Activated CD8-positive, alpha-beta T cell treated with anti-CD3 and anti-CD28 coated beads for 36 hours (primary cell): ENCODE data around the gene GPATCH4. TPM values are rescaled to one million over a fixed set of nuclear protein-coding genes. Genes with fewer than 3 reads are reported as not detected.
"Not testable (repeated sequence)": the region's sequence is repeated elsewhere in the genome, so short reads cannot be mapped to it uniquely, and the experiment has no call there.

Experiments used
- ATAC-seq: fragments of 200-7000 bp; cut with Tn5 transposase; one replicate; pipeline ENCODE4 v1.10.0; 2021; ENCODE audit warnings: mild to moderate bottlenecking, moderate library complexity
- CTCF ChIA-PET: fragments of 350-600 bp; sonication (Branson Sonifier 250); formaldehyde crosslinking; loops from one replicate; lab custom pipeline; 2021; ENCODE audit warnings: antibody characterized with exemption; lab: Charles Lee
- POLR2A ChIA-PET: fragments of 350-600 bp; sonication (Branson Sonifier 250); formaldehyde crosslinking; loops from one replicate; lab custom pipeline; 2021; ENCODE audit warnings: antibody characterized with exemption; lab: Charles Lee
- DNase-seq: peaks from one replicate; pipeline ENCODE4 v3.0.0-alpha.2; 2020
- H3K27ac Mint-ChIP-seq: one replicate; pipeline ENCODE4 v1.8.0; 2021; ENCODE audit warnings: mild to moderate bottlenecking, mixed read lengths
- H3K27me3 Mint-ChIP-seq: one replicate; pipeline ENCODE4 v1.8.0; 2021; ENCODE audit warnings: mixed read lengths
- H3K36me3 Mint-ChIP-seq: one replicate; pipeline ENCODE4 v1.8.0; 2021; ENCODE audit warnings: low read depth, mixed read lengths
- H3K4me1 Mint-ChIP-seq: one replicate; pipeline ENCODE4 v1.8.0; 2021; ENCODE audit warnings: low read depth, mixed read lengths
- H3K4me3 Mint-ChIP-seq: one replicate; pipeline ENCODE4 v1.8.0; 2021; ENCODE audit warnings: mild to moderate bottlenecking, moderate library complexity, mixed read lengths
- H3K9me3 Mint-ChIP-seq: one replicate; pipeline ENCODE4 v1.8.0; 2021; ENCODE audit warnings: mixed read lengths
- intact Hi-C: fragments of 100-400 bp; cut with micrococcal nuclease; formaldehyde crosslinking; loops from one replicate; pipeline ENCODE4 v1.10.0; 2022
- total RNA-seq, 2 experiments: library from RNA; stranded (reverse); gene quantifications; one replicate each; pipeline ENCODE4 v1.2.3, GENCODE V29; 2021
- TF ChIP-seq, protein P1 (sequence below): fragments of 200-600 bp; IDR thresholded peaks from one replicate; pipeline ENCODE4 v1.8.0; 2022; ENCODE audit warnings: antibody characterized with exemption, mild to moderate bottlenecking

Gene GPATCH4
- total RNA-seq, 2 experiments from 2014 or later, result 50.7 to 51.0 TPM

DNA sequence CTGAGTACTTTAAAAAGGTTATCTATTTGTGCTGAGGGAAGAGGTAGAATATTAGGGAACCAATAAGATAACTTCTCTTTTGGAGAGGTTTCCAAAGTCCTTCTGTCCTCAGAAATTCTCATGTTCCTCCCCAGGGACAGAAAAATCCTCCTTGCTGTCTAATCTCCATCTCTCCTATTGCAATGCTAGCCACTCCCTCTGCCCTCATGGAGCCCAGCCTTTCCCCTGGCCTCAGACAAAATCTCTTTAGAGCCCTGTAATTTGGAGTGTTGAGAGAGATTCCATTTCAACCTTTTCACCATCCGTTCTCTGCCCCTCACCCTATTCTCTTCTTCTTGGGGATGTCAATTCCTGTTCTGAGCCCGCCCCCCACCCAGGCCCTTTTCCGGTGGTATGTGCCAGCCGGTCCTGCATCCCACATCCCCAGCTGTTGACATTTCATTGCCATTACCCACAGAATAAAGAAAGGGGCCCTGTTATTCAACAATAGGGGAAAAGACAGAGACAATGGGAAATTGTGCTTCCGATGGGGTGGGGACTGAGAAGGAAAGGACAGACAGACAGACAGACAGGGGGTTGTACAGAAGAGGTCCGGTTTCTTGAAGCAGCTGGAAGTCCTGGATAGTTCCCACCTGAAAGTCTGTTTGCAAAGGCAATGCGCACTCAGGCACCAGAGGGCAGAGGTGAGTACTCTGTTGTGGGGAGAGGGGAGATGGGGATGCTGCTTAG lies 17.7 kb upstream of the GPATCH4 start, which contains the start of gene HAPLN2:
Gene HAPLN2 (plus strand): TSS at position 563 of the 729 bp plus-strand sequence. CDS start 4,076 bp downstream, outside the sequence.
- peak; percentile 37 for DNase-seq
- POLR2A ChIA-PET, result no interaction called here
- H3K36me3 Mint-ChIP-seq, result no peaks in the 10 kb centered on the region
- H3K27ac Mint-ChIP-seq, result no peak within 1 kb of the TSS
- intact Hi-C loops, result no loop called here
- TF ChIP-seq, protein P1, sequence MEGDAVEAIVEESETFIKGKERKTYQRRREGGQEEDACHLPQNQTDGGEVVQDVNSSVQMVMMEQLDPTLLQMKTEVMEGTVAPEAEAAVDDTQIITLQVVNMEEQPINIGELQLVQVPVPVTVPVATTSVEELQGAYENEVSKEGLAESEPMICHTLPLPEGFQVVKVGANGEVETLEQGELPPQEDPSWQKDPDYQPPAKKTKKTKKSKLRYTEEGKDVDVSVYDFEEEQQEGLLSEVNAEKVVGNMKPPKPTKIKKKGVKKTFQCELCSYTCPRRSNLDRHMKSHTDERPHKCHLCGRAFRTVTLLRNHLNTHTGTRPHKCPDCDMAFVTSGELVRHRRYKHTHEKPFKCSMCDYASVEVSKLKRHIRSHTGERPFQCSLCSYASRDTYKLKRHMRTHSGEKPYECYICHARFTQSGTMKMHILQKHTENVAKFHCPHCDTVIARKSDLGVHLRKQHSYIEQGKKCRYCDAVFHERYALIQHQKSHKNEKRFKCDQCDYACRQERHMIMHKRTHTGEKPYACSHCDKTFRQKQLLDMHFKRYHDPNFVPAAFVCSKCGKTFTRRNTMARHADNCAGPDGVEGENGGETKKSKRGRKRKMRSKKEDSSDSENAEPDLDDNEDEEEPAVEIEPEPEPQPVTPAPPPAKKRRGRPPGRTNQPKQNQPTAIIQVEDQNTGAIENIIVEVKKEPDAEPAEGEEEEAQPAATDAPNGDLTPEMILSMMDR, result no peak
- H3K9me3 Mint-ChIP-seq, result no peaks in the 10 kb centered on the region
- peaks cover 4% of the 10 kb centered on the region for H3K4me1 Mint-ChIP-seq
- peaks cover 40% of the 10 kb centered on the region for H3K27me3 Mint-ChIP-seq
- CTCF ChIA-PET, result interaction anchor here (0.6 to 2.6 kb wide), 11 partner anchors 9 to 310 kb away, joined by 3 to 34 read pairs (median 5); no protein-coding TSS in a partner anchor
- H3K4me3 Mint-ChIP-seq, result no peak within 1 kb of the TSS
- no peak for ATAC-seq

DNA sequence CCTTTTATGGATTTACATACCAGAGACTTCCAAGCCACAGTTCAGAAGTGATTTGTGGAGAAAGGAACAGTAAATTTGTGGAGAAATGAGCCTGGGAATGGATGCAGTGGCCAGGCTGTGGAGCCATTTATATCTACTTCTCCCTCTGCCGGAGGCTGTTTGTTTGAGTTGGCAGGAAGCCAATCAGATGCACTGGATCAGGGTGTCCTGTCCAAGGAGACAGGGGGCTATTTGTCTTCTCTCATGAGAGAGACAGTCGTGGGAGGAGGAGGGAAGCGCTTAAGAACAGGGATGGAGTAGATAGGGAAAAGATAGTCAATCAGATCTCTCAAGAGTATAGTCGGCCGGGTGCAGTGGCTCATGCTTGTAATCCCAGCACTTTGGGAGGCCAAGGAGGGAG lies 15.2 kb upstream of the GPATCH4 start:
- no peak for DNase-seq
- peaks cover 29% of the 10 kb centered on the region for H3K27me3 Mint-ChIP-seq
- H3K36me3 Mint-ChIP-seq, result no peaks in the 10 kb centered on the region
- ATAC-seq, result no peak
- no peaks in the 10 kb centered on the region for H3K9me3 Mint-ChIP-seq
- CTCF ChIA-PET, result interaction anchor here (0.9 to 6.5 kb wide), 5 partner anchors 8 to 231 kb away, joined by 3 to 88 read pairs (median 10); no protein-coding TSS in a partner anchor
- POLR2A ChIA-PET, result interaction anchor here (1.6 kb wide), 1 partner anchor 24 kb away, joined by 5 read pairs; the partner anchor contains the start of gene NAXE
- H3K4me3 Mint-ChIP-seq, result no peak overlapping the region
- H3K4me1 Mint-ChIP-seq, result no peaks in the 10 kb centered on the region
- intact Hi-C loops, result no loop called here
- TF ChIP-seq, protein P1, result no peak
- no peak overlapping the region for H3K27ac Mint-ChIP-seq

GRCh38 chr1:156615946-156616345 lies 14.7 kb upstream of the GPATCH4 start:
- Mint-ChIP-seq H3K4me3 (no peak overlapping the region), H3K36me3 (no peaks in the 10 kb centered on the region), H3K9me3 (no peaks in the 10 kb centered on the region), H3K27ac (no peak overlapping the region), H3K27me3 (peaks cover 29% of the 10 kb centered on the region), H3K4me1 (no peaks in the 10 kb centered on the region)
- intact Hi-C loops, result no loop called here
- TF ChIP-seq, protein P1, result no peak
- POLR2A ChIA-PET, result interaction anchor here (1.6 kb wide), 1 partner anchor 24 kb away, joined by 5 read pairs; the partner anchor contains the start of gene NAXE
- ATAC-seq (no peak), DNase-seq (no peak)
- CTCF ChIA-PET, result interaction anchor here (6.5 kb wide), 1 partner anchor 10 kb away, joined by 88 read pairs; no protein-coding TSS in a partner anchor

GRCh38 chr1:156612666-156613065 lies 11.4 kb upstream of the GPATCH4 start:
- TF ChIP-seq, protein P1, result no peak
- intact Hi-C loops, result no loop called here

DNA sequence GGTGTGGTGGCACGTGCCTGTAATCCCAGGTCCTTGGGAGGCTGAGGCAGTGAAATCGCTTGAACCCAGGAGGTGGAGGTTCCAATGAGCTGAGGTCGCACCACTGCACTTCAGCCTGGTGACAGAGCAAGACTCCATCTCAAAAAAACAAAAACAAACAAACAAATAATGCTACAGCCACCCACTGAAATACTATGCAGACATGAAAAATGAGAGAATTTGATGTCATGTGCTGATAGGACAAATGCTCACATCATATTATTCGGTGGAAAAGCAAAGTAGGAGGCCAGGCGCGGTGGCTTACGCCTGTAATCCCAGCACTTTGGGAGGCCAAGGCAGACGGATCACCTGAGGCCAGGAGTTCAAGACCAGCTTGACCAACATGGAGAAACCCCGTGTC lies 8.8 kb upstream of the GPATCH4 start:
- intact Hi-C loops, H3K27me3 Mint-ChIP-seq, H3K36me3 Mint-ChIP-seq, POLR2A ChIA-PET, H3K4me3 Mint-ChIP-seq, H3K9me3 Mint-ChIP-seq, H3K4me1 Mint-ChIP-seq, DNase-seq, H3K27ac Mint-ChIP-seq, ATAC-seq: not testable (repeated sequence)
- CTCF ChIA-PET, result interaction anchor here (0.7 to 6.5 kb wide), 5 partner anchors 16 to 224 kb away, joined by 3 to 88 read pairs (median 4); no protein-coding TSS in a partner anchor

More at GRCh38 chr1:156612666-156613065, 11.4 kb upstream of the GPATCH4 start:
- ChIA-PET POLR2A (interaction anchor here (0.6 to 1.0 kb wide), 6 partner anchors 13 to 227 kb away, joined by 3 to 6 read pairs (median 4); partner anchors contain the start of gene NAXE), CTCF (interaction anchor here (0.8 to 6.5 kb wide), 11 partner anchors 9 to 226 kb away, joined by 3 to 88 read pairs (median 6); partner anchors contain the start of gene CRABP2)
- H3K4me1 Mint-ChIP-seq, result peaks cover 8% of the 10 kb centered on the region
- no peaks in the 10 kb centered on the region for H3K36me3 Mint-ChIP-seq
- no peak for DNase-seq
- ATAC-seq, result no peak
- H3K4me3 Mint-ChIP-seq, result no peak overlapping the region
- no peak overlapping the region for H3K27ac Mint-ChIP-seq
- H3K9me3 Mint-ChIP-seq, result no peaks in the 10 kb centered on the region
- peaks cover 9% of the 10 kb centered on the region for H3K27me3 Mint-ChIP-seq
